Neuronal stem cell (in vitro differentiated cells): ENCODE measurements around the gene TMTC4.

Experiments
- DNase-seq: peaks from one replicate; pipeline ENCODE4 v3.0.0-alpha.2; 2013; ENCODE audit warnings: low spot score
- H2AFZ ChIP-seq: one replicate; pipeline ENCODE4 v1.6.1; 2013; ENCODE audit warnings: mild to moderate bottlenecking, low read length, inconsistent platforms
- H2AK5ac ChIP-seq: 2 replicates; pipeline ENCODE4 v1.6.1; 2013; ENCODE audit warnings: low read depth, mild to moderate bottlenecking, inconsistent platforms, low read length, moderate library complexity, mixed read lengths
- H2BK120ac ChIP-seq: 2 replicates; pipeline ENCODE4 v1.6.1; 2013; ENCODE audit warnings: low read depth, mild to moderate bottlenecking, inconsistent platforms, low read length, moderate library complexity, mixed read lengths
- H2BK12ac ChIP-seq: one replicate; pipeline ENCODE4 v1.6.1; 2013; ENCODE audit warnings: low read length, inconsistent platforms
- H2BK15ac ChIP-seq: 2 replicates; pipeline ENCODE4 v1.6.1; 2013; ENCODE audit warnings: mild to moderate bottlenecking, low read length, inconsistent platforms, mixed read lengths
- H2BK5ac ChIP-seq: one replicate; pipeline ENCODE4 v1.6.1; 2013; ENCODE audit warnings: inconsistent platforms, mild to moderate bottlenecking, low read length, moderate library complexity
- H3K14ac ChIP-seq: one replicate; pipeline ENCODE4 v1.6.1; 2013; ENCODE audit warnings: low read length, inconsistent platforms
- H3K18ac ChIP-seq: 2 replicates; pipeline ENCODE4 v1.6.1; 2013; ENCODE audit warnings: low read length, inconsistent platforms
- H3K23ac ChIP-seq: 2 replicates; pipeline ENCODE4 v1.6.1; 2013; ENCODE audit warnings: low read depth, mild to moderate bottlenecking, mixed read lengths, low read length, inconsistent platforms; ENCODE audit not compliant: poor library complexity
- H3K27ac ChIP-seq: replicated peaks from 3 replicates; pipeline ENCODE4 v1.5.1; 2013; ENCODE audit warnings: low read length, inconsistent platforms
- H3K27me3 ChIP-seq, 3 experiments: 2 replicates each; pipeline ENCODE4 v1.6.1; 2013; ENCODE audit warnings: low read length in 3 of 3, mild to moderate bottlenecking in 2 of 3, inconsistent platforms in 1 of 3, low read depth in 1 of 3, mixed read lengths in 1 of 3, moderate library complexity in 1 of 3; ENCODE audit not compliant: control insufficient read depth in 3 of 3, insufficient read depth in 3 of 3
- H3K36me3 ChIP-seq, 2 donors: replicated peaks in 1 of 2; 2 replicates each; pipeline ENCODE4 v1.6.1; 2013; ENCODE audit warnings: low read length in 2 of 2; ENCODE audit not compliant: control insufficient read depth in 2 of 2, insufficient read depth in 2 of 2
- H3K4ac ChIP-seq: 2 replicates; pipeline ENCODE4 v1.6.1; 2013; ENCODE audit warnings: inconsistent platforms, mild to moderate bottlenecking, low read length, moderate library complexity
- H3K4me1 ChIP-seq, 2 donors: 1 replicate in 1 of 2; 2 replicates in 1 of 2; pipeline ENCODE4 v1.6.1; 2013; ENCODE audit warnings: low read length in 2 of 2, low read depth in 1 of 2; ENCODE audit not compliant: control insufficient read depth in 2 of 2, insufficient read depth in 1 of 2
- H3K4me2 ChIP-seq: one replicate; pipeline ENCODE4 v1.6.1; 2013; ENCODE audit warnings: mild to moderate bottlenecking, low read length, inconsistent platforms; ENCODE audit not compliant: insufficient read depth, poor library complexity, severe bottlenecking
- H3K4me3 ChIP-seq, 2 donors: 2 replicates each; pipeline ENCODE4 v1.5.1; 2013; ENCODE audit warnings: low read length in 2 of 2, mild to moderate bottlenecking in 2 of 2, inconsistent platforms in 1 of 2, moderate library complexity in 1 of 2
- H3K79me1 ChIP-seq: one replicate; pipeline ENCODE4 v1.6.1; 2013; ENCODE audit warnings: low read depth, mild to moderate bottlenecking, inconsistent platforms, low read length, moderate library complexity
- H3K9ac ChIP-seq: one replicate; pipeline ENCODE4 v1.6.1; 2013; ENCODE audit warnings: mild to moderate bottlenecking, low read depth, low read length, inconsistent platforms; ENCODE audit not compliant: poor library complexity
- H3K9me3 ChIP-seq, 2 donors: replicated peaks in 1 of 2; 2 replicates each; pipeline versions ENCODE3 to v1.6.1; 2013; ENCODE audit warnings: low read length in 2 of 2, mild to moderate bottlenecking in 2 of 2, inconsistent platforms in 1 of 2, low read depth in 1 of 2, mixed read lengths in 1 of 2, moderate library complexity in 1 of 2; ENCODE audit not compliant: control insufficient read depth in 2 of 2, insufficient read depth in 1 of 2
- H4K8ac ChIP-seq: one replicate; pipeline ENCODE4 v1.6.1; 2013; ENCODE audit warnings: low read depth, mild to moderate bottlenecking, inconsistent platforms, low read length, moderate library complexity
- H4K91ac ChIP-seq: one replicate; pipeline ENCODE4 v1.6.1; 2013; ENCODE audit warnings: low read length, low read depth, mild to moderate bottlenecking, inconsistent platforms; ENCODE audit not compliant: poor library complexity
- whole genome bisulfite sequencing, 2 donors: extraction: QIAGEN DNeasy Blood & Tissue Kit; methylation state at CpG; one replicate each; pipeline ENCODE4 v1.1.7; 2013; ENCODE audit warnings: missing lambda C conversion rate in 2 of 2, mixed read lengths in 1 of 2; ENCODE audit not compliant: insufficient read length in 2 of 2, insufficient replicate concordance in 1 of 2; ENCODE audit errors: extremely low coverage in 2 of 2; 5-methylcytosine and 5-hydroxymethylcytosine counted together

TMTC4 gene

DNA sequence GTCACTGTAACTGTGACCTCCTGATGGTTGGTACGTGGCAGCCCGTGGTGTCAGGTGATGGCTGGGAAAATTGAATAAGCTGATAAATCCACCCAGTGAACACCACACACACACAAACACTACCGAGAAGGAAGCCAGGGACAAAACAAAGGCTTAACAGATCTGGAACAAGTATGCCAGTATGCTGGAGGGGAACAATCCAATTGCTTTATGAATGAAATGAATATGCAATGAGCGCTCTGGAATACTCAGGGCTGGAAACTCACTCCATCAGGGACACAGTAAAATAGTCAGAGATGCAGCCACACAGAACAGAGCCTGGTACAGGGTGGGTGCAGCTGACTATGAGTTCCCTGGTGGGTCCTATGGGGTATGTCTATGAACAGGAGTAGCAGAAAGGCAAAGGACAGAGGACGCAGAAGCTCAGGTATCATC lies 16.7 kb downstream of the TMTC4 start:
- Histone ChIP-seq H2BK120ac (no peak overlapping the region), H2AK5ac (no peak overlapping the region), H3K4me3 (no peak overlapping the region), H3K9me3 (peaks cover 0 to 2% of the 10 kb centered on the region in 2 donors), H3K4me1 (no peaks in the 10 kb centered on the region), H4K8ac (no peak overlapping the region), H3K4ac (no peak overlapping the region), H3K36me3 (peaks cover 17 to 97% of the 10 kb centered on the region in 2 donors), H3K14ac (no peak overlapping the region), H3K27ac (no peak overlapping the region), H3K4me2 (no peak overlapping the region), H2BK15ac (no peak overlapping the region), H3K9ac (no peak overlapping the region), H4K91ac (no peak overlapping the region), H3K23ac (no peak overlapping the region), H2BK12ac (no peak overlapping the region), H2BK5ac (no peak overlapping the region), H3K27me3 (no peaks in the 10 kb centered on the region), H3K79me1 (no peaks in the 10 kb centered on the region), H2AFZ (no peak overlapping the region), H3K18ac (no peak overlapping the region)
- no CpG with 5 or more reads among the region's 5 CpGs for WGBS, 2 donors
- DNase-seq = no peak

- Histone ChIP-seq H3K4me1 (no peaks in the 10 kb centered on the region), H3K9ac (no peak overlapping the region), H3K9me3 (peaks cover 0 to 2% of the 10 kb centered on the region in 2 donors), H3K4me3 (no peak overlapping the region), H3K27ac (no peak overlapping the region), H2BK120ac (no peak overlapping the region), H2AFZ (no peak overlapping the region), H3K14ac (no peak overlapping the region), H2AK5ac (no peak overlapping the region), H2BK12ac (no peak overlapping the region), H3K23ac (no peak overlapping the region), H3K79me1 (peaks cover 2% of the 10 kb centered on the region), H3K27me3 (no peaks in the 10 kb centered on the region), H3K4me2 (no peak overlapping the region), H4K8ac (no peak overlapping the region), H3K4ac (no peak overlapping the region), H2BK15ac (no peak overlapping the region), H3K36me3 (peaks cover 3 to 77% of the 10 kb centered on the region in 2 donors), H3K18ac (no peak overlapping the region), H2BK5ac (no peak overlapping the region), H4K91ac (no peak overlapping the region)
- no CpG with 5 or more reads among the region's 2 CpGs for WGBS, 2 donors
- no peak for DNase-seq
These were observed 22.1 kb downstream of the TMTC4 start for GRCh38 chr13:100652510-100652909.

DNA sequence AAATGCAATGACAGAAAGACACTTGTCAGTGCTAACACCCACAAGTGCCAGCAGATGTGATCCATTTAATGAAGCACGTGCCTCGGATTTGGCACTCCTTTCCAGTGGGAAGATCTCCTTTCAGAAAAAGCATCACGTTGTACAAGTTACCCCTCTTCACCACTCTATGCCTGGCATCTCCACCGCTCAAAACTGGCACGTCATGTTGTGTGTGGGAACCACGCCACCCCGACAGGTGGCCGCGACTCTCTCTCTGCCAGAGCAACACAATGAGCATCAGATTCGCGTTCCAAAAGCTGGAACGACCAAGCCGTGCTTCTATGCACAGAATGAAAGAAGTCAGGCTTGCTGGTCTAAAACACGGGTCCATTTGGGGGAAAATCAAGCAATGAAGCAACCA lies 24.3 kb downstream of the TMTC4 start:
- H3K9ac ChIP-seq = no peak overlapping the region
- H3K23ac ChIP-seq = no peak overlapping the region
- no CpG with 5 or more reads among the region's 14 CpGs for WGBS, 2 donors
- no peak overlapping the region for H3K18ac ChIP-seq
- H3K27ac ChIP-seq = no peak overlapping the region
- H2BK12ac ChIP-seq = no peak overlapping the region
- no peak overlapping the region for H2BK15ac ChIP-seq
- H3K14ac ChIP-seq = no peak overlapping the region
- H4K8ac ChIP-seq = no peak overlapping the region
- no peak overlapping the region for H3K4me2 ChIP-seq
- peaks cover 0 to 2% of the 10 kb centered on the region in 2 donors for H3K9me3 ChIP-seq
- H3K79me1 ChIP-seq = peaks cover 2% of the 10 kb centered on the region
- H2AK5ac ChIP-seq = no peak overlapping the region
- peaks cover under 1 to 77% of the 10 kb centered on the region in 2 donors for H3K36me3 ChIP-seq
- H2BK5ac ChIP-seq = no peak overlapping the region
- H3K27me3 ChIP-seq = no peaks in the 10 kb centered on the region
- no peak overlapping the region for H2BK120ac ChIP-seq
- H3K4ac ChIP-seq = no peak overlapping the region
- H2AFZ ChIP-seq = no peak overlapping the region
- no peak overlapping the region for H4K91ac ChIP-seq
- H3K4me1 ChIP-seq = no peaks in the 10 kb centered on the region
- H3K4me3 ChIP-seq = no peak overlapping the region
- no peak for DNase-seq

DNA sequence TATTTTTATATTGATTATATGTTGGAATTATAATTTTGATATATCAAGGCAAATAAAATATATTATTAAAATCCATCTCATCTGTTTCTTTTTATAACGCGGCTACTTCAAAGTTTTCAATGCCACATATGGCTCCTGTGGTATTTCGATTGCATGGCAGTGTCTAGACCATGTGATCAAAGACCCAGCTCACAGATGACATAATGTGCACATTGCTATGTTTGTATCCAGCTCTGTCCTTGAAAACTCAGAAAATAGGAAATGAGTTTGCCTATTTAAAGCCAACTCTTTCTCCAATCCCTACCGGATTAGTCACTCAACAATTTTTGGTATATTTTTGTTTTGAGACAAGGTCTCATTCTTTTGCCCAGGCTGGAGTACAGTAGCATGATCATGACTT lies 26.2 kb downstream of the TMTC4 start:
- no peak overlapping the region for H4K8ac ChIP-seq
- H3K27me3 ChIP-seq = no peaks in the 10 kb centered on the region
- H3K4me3 ChIP-seq = no peak overlapping the region
- H3K14ac ChIP-seq = no peak overlapping the region
- no peak overlapping the region for H3K27ac ChIP-seq
- no peak overlapping the region for H3K23ac ChIP-seq
- H3K36me3 ChIP-seq = peaks cover 3 to 74% of the 10 kb centered on the region in 2 donors
- H3K4ac ChIP-seq = no peak overlapping the region
- no peak overlapping the region for H2BK15ac ChIP-seq
- no peak overlapping the region for H2AK5ac ChIP-seq
- H4K91ac ChIP-seq = no peak overlapping the region
- H2BK5ac ChIP-seq = no peak overlapping the region
- no peak overlapping the region for H3K18ac ChIP-seq
- H2BK120ac ChIP-seq = no peak overlapping the region
- H3K4me2 ChIP-seq = no peak overlapping the region
- H3K9ac ChIP-seq = no peak overlapping the region
- peaks cover 0 to 2% of the 10 kb centered on the region in 2 donors for H3K4me1 ChIP-seq
- no peak overlapping the region for H2BK12ac ChIP-seq
- peaks cover 0 to 2% of the 10 kb centered on the region in 2 donors for H3K9me3 ChIP-seq
- no peak overlapping the region for H2AFZ ChIP-seq
- WGBS, 2 donors = no CpG with 5 or more reads among the region's 4 CpGs
- peaks cover 2% of the 10 kb centered on the region for H3K79me1 ChIP-seq
- DNase-seq = no peak
